HG02623 (cell line): ENCODE measurements around the gene KMT5C.
"Not testable (repeated sequence)": the region's sequence is repeated elsewhere in the genome, so short reads cannot be mapped to it uniquely, and the experiment has no call there.

Experiments
- ATAC-seq: cut with Tn5 transposase; IDR thresholded peaks from one replicate; pipeline ENCODE4 v1.9.1; 2021; ENCODE audit warnings: moderate library complexity; ENCODE audit not compliant: unreplicated experiment

Gene KMT5C

GRCh38 chr19:55316646-55317045 is 23.0 kb upstream of the KMT5C start:
- no peak for ATAC-seq

GRCh38 chr19:55319785-55320184 is 19.9 kb upstream of the KMT5C start:
- ATAC-seq: no peak

GRCh38 chr19:55320844-55321419 is 18.7 kb upstream of the KMT5C start:
- no peak for ATAC-seq

- ATAC-seq: no peak
Observed at GRCh38 chr19:55321466-55322137, 18.1 kb upstream of the KMT5C start.

- ATAC-seq: no peak
Observed at GRCh38 chr19:55322204-55322885, 17.3 kb upstream of the KMT5C start.

- ATAC-seq: no peak
Observed at GRCh38 chr19:55324662-55325061, 15.0 kb upstream of the KMT5C start.

- ATAC-seq: no peak
Observed at GRCh38 chr19:55325172-55325571, 14.5 kb upstream of the KMT5C start, which contains the start of gene TMEM150B. Gene TMEM150B, minus strand, starts transcription at chr19:55325341. Its CDS starts 4,305 bp downstream, at chr19:55321036.

GRCh38 chr19:55328774-55329318 is 10.8 kb upstream of the KMT5C start:
- not testable (repeated sequence) for ATAC-seq

- not testable (repeated sequence) for ATAC-seq
Observed at GRCh38 chr19:55329791-55330190, 9.9 kb upstream of the KMT5C start.

- no peak for ATAC-seq
Observed at GRCh38 chr19:55333870-55334269, 5.8 kb upstream of the KMT5C start.

GRCh38 chr19:55336101-55336500 is 3.6 kb upstream of the KMT5C start:
- no peak for ATAC-seq

- ATAC-seq: no peak
Observed at GRCh38 chr19:55339889-55340783, 460 bp downstream of the KMT5C start.

- ATAC-seq: no peak
Observed at GRCh38 chr19:55340784-55341147, 1.1 kb downstream of the KMT5C start.

GRCh38 chr19:55341171-55341588 is 1.5 kb downstream of the KMT5C start:
- ATAC-seq: no peak

- ATAC-seq: no peak
Observed at GRCh38 chr19:55341595-55342531, 2.2 kb downstream of the KMT5C start.

GRCh38 chr19:55344444-55344843 is 4.8 kb downstream of the KMT5C start:
- no peak for ATAC-seq

- no peak for ATAC-seq
Observed at GRCh38 chr19:55345101-55345817, 5.6 kb downstream of the KMT5C start.

- no peak for ATAC-seq
Observed at GRCh38 chr19:55345818-55346724, 6.4 kb downstream of the KMT5C start.
